ENCODE data around the gene HNRNPC.
"Not testable (repeated sequence)": the region's sequence is repeated elsewhere in the genome, so short reads cannot be mapped to it uniquely, and the experiment has no call there.

Gene HNRNPC

DNA sequence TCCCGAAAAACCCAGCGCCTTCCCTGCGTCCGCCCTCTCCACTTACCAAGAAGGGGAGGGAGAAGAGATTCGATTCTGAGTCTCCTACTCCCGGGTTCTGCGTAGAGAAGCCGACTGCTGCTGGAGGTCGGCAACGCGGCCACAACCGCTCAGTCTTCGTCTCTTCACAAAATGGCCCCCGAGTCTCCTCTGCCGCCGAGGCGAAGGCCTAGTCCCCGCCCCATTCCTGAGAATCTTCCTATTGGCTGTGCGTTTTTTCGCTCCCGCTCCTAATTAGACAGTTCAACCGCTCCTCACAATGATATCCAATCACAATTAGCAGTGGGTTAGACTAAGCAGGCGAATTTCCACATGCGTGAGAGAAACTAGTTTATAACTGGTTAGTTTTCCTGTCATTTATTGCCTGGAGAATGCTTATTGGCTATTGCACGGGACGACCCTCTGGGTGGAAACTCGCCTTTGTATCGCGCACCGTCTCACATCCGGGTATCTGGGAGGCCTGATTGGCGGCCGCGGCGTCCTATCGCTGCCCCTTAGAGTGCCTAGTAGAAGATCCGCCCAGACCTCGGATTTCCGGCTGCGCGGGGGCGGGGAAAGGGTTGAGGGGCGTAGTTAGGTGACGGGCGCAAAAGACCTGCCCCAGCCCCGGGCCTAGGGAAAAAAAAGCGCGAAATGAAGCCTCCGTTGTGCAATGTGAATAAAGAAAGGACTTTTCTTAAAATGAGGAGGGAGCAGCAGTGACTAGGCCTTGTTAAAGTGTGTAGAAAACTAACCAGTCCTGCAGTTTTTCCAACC, at the start of gene HNRNPC:
TSS of gene HNRNPC (minus strand) at position 191 of the 795 bp plus-strand sequence. CDS start 35,249 bp downstream, outside the sequence.
- peak; percentile 100 for DNase-seq

DNA sequence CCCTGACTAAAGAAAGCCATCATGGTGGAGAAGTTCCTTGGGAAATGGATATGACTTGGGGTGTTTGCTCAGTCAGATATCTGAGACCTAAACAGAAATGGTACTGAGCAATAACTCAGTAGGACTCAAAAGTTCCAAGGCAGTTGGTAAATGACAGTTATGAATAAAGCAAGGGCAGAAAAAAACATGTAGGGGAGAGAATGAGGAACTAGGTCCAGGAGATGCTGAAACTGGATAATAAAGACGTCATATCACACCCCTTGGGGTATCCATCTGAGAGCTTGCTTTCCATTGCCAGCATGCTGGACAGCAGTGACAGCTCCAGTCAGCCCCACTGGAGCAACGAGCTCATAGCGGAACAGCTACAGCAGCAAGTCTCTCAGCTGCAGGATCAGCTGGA, 48.2 kb upstream of the HNRNPC start:
- no peak for DNase-seq

DNA sequence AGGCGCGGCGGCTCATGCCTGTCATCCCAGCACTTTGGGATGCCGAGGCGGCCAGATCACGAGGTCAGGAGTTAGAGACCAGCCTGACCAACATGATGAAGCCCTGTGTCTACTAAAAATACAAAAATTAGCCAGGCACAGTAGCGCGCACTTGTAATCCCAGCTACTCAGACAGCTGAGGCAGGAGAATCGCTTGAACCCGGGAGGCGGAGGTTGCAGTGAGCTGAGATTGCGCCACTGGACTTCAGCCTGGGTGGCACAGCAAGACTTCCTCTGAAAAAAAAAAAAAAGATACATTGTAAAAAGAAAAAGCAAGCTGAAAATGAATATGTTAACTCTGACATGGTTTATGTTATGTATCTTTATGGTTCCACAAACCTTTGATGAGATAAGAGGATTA, 44.3 kb upstream of the HNRNPC start:
- no peak for DNase-seq

DNA sequence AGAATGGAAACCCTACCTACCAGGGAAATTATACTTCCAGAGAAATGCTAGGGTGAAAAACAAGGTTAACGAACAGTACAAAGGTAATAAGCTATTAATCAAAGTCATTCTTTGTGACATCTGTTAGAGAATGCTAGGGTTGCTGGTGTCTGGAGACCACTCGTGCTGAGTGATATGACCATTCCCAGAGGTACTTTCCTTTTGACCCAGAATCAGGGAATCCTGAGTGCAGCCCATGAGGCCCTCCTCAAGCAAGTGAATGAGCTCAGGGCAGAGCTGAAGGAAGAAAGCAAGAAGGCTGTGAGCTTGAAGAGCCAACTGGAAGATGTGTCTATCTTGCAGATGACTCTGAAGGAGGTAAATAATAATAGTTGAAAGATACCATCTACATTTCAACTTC, 42.4 kb upstream of the HNRNPC start:
- DNase-seq = no peak

DNA sequence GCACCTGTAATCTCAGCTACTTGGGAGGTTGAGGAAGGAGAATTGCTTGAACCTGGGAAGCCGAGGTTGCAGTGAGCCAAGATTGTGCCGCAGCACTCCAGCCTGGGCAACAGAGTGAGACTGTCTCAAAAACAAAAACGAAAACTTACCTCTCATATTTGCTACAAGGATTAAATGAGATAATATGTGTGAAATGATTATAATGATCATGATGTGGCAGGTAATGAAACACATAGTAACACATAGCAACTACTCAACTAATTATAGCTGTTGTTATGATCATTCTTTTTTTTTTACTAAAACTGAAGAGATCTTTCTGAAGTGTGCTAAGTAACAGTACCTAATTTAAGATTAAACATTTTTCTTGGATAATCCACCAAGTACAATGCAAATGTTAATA, 40.7 kb upstream of the HNRNPC start:
- DNase-seq = no peak

DNA sequence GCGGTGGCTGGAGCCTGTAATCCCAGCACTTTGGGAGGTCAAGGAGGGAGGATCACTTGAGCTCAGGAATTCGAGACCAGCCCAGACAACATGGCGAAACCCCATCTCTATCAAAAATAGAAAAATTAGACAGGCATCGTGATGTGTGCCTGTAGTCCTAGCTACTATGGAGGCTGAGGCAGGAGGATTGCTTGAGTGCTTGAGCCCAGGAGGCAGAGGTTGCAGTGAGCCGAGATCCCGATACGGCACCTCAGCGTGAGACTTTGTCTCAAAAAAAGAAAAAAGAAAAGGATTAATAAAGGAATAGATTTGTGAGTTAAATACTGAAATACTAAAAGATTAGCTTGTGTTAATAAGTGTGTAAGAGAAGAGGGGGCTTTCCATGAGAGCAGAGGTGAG, 40.0 kb upstream of the HNRNPC start:
- DNase-seq = no peak

DNA sequence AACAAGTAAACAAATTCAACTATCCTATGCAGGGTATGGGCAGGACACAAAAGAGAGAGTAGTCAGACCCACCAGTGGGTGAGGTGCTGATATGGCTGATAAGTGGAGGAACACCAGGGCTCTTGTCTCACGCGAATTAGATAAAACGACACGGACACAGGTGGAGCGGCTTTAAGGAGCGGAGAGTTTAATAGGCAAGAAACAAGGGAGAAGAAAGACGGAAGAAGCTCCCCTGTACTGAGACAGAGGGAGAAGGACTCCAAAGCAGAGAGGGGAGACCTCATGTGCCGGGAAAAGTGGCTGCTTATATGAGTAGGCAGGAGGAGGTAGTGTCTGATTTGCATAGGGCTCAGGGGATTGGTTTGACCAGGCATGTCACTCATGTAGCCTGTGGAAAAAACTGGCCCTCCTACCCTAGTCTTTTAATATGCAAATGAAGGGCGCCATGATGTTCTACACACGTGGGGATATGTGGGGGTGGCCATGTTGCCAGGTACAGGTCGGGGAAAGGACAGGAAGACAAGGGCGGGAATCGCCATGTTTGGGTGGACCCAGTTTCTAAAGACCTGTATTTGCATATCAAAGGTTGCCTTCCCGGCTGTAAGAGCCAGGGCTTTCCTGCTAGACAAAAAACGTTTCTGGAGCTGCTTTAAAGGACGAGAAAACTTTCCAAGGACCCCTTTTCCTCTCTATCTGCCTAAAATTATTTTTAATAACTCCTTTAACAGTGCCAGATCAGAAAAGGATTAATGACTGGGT, 39.4 kb upstream of the HNRNPC start:
- peak; percentile 95 for DNase-seq

DNA sequence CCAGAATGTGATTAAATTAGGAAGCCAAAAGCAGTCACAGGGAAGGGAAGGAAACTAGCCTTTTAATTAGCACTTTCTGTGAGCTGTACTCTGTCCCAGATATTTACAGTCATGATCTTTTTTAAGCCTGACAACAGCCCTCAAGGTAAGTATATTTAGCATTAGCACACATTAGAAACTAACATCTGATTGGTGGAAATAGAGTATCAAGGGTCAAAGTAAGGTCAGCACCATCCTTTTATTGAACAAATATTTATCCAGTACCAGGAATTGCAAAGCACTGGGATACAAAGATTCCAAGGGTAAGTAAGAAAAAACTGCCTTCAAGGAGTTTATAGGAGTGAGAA, 38.9 kb upstream of the HNRNPC start:
- no peak for DNase-seq

DNA sequence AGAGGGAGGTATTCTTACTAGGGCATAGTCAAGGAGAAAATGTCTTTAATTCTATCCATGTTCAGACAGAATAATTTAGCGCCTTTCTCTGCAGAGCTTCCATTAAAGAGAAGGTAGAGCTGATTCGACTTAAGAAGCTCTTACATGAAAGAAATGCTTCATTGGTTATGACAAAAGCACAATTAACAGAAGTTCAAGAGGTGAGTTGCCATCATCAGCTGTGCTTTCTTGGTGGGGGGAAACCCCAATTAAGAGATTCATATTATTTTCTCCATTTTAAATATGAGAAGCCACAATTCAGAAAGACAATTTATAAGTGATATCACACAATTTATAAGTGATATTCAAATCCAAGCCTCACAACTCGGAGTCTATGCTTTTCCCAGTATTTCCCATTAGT, 38.4 kb upstream of the HNRNPC start:
- no peak for DNase-seq

DNA sequence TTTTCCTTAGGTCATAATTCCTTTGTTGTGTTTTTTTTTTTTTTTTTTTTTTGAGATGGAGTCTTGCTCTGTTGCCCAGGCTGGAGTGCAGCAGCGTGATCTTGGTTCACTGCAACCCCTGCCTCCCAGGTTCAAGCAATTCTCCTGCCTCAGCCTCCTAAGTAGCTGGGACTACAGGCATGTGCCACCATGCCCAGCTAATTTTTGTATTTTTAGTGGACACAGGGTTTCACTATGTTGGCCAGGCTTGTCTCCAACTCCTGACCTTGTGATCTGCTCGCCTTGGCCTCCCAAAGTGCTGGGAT, 33.5 kb upstream of the HNRNPC start:
- DNase-seq = not testable (repeated sequence)

DNA sequence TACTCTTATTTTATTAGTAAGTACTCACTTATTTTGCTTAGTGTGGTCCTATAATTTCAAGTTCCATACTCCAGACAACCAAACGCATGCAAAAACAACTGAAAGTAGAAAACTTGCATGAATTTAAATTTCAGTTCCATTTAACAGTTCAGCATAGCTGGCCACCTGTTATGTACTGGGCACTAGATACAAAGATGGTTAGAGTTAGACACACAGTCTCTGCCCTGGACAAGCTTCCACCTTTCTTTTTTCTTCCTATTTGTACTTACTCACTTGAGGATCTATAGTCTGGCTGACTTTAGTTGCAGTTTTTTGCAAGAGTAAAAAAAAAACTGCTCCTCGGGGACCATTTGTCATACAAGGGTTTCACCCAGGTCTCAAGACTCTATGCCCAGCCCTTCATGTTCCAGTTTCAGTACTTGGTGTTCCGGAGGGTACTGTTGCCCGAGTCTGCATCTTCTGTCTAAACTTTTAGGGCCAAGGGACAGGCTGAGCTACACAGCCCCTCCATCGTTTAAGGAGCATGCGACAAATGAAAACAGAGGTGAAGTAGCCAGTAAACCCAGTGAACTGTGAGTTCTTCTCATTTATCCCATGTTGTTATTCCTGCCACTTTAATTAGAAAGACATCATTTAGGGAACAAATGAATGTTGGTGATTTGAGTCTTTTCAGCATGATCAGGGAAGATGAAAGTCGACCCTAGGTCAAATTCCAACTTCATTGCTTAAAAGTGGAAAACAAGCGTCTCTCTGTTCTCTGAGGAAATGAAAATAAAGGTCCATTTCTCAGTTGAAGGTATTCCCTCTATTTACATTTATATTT, 33.0 kb upstream of the HNRNPC start:
- DNase-seq = no peak

DNA sequence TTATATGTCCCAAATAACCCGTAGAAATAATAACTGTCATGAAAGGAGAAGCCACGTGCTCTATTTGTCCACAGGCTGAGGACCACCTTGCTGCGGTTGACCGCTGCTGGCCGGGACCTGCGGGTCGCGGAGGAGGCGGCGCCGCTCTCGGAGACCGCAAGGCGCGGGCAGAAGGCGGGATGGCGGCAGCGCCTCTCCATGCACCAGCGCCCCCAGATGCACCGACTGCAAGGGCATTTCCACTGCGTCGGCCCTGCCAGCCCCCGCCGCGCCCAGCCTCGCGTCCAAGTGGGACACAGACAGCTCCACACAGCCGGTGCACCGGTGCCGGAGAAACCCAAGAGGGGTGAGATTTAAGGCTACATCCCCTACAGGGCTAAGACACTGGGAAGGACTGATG, 31.6 kb upstream of the HNRNPC start:
- peak; percentile 44 for DNase-seq

DNA sequence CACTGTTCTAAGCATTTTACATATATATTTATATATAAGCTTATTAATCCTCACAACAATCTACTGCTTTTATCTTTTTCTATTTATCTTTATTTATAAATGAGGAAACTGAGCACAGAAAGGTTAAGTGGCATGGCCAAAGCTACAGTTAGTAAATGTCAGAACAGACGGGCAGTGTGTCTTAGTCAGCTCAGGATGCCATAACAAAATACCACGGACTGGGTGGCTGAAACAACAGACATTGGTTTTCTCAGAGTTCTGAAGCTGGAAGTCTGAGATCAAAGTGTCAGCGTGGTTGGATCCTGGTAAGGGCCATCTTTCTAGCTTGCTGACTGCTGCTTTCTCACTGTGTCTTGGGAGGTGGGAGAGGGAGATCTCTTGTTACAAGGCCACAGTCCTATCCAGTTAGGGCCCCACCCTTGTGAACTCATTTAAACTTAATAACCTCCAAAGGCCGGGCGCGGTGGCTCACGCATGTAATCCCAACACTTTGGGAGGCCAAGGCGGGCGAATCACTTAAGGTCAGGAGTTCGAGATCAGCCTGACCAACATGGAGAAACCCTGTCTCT, 30.4 kb upstream of the HNRNPC start:
- no peak for DNase-seq

DNA sequence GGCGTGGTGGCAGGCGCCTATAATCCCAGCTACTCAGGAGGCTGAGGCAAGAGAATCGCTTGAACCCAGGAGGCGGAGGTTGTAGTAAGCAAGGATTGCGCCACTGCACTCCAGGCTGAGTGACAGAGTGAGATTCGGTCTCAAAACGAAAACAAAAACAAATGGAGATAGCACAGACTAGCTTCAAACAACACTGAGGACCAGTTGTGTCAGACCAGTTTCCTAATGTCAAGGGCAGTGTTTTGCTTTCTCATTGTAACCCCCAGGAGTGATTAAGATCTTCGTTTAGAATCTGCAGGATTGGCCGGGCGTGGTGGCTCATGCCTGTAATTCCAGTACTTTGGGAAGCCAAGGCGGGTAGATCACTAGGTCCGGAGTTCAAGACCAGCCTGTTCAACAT, 29.1 kb upstream of the HNRNPC start:
- DNase-seq = no peak

DNA sequence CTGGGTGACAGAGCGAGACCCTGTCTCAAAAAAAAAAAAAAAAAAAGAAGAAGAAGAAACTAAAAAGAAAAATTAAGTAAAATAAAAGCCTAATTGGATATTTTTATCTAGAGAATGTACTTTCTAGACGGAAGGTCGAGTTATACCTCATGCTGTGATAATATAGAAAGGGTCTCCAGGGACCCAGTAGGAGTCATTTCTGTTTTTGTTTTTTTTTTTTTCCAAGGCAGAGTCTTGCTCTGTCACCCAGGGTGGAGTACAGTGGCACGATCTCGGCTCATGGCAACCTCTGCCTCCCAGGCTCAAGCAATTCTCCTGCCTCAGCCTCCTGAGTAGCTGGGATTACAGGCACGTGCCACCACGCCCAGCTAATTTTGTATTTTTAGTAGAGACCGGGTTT, 24.8 kb upstream of the HNRNPC start:
- not testable (repeated sequence) for DNase-seq

DNA sequence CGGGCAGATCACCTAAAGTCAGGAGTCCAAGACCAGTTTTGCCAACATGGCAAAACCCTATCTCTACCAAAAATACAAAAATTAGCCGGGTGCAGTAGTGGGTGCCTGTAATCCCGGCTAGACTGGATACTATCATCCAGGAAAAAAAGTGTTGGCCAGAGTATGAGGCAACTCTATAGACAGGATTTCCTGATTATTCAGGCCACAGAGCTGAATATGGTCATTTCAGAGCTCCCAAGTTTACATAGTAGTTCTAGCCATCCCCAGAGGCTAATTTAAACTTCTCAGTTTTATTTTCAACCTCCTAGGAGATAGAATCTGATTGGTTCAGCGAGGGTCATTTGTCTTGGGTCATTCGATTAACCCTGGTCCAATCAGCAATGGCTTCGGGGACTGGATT, 17.9 kb upstream of the HNRNPC start:
- DNase-seq = no peak

DNA sequence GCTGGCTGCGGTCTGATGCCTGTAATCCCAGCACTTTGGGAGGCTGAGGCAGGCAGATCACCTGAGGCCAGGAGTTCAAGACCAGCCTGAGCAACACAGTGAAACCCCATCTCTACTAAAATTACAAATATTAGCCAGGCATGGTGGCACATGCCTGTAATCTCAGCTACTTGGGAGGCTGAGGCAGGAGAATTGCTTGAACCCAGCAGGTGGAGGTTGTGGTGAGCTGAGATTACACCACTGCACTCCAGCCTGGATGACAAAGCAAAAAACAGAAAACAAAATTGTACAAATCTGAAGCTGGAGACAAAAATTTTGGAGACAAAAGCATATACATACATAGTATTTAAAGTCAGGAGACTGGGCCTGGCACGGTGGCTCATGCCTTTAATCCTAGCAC, 17.3 kb upstream of the HNRNPC start:
- not testable (repeated sequence) for DNase-seq

DNA sequence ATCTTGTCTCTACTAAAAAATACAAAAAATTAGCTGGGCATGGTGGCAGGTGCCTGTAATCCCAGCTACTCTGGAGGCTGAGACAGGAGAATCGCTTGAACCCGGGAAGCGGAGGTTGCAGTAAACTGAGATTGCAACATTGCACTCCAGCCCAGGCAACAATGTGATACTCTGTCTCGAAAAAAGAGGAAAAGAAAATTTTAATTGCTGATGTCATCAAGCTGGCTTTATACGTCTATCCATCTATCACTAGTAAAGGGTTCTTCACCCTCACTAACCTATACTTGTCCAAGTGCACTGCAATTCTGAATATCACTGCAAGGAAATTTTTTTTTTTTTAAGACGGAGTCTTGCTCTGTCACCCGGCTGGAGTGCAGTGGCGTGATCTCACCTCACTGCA, 12.7 kb upstream of the HNRNPC start:
- DNase-seq = not testable (repeated sequence)

DNA sequence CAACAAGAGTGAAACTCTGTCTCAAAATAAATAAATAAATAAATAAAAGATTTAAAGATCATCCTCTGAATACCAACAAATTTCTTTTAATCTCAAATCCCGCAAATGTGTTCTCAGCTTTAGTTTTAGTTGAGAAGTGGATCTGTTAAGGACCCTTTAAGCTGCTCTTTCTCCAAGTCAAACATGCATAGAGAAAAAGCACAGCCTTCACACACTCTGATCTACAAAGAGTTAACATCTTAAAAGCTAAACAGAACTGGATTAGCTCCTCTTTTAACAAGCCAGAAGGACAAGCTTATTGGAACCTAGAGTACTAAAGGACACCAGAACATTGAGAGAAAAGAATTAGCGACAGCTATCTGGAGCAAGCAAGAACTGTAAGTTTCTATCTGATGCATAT, 10.5 kb upstream of the HNRNPC start, which contains the start of gene RPGRIP1:
TSS of gene RPGRIP1 (plus strand) at position 301 of the 400 bp plus-strand sequence. CDS start 7,894 bp downstream, outside the sequence.
- no peak for DNase-seq

DNA sequence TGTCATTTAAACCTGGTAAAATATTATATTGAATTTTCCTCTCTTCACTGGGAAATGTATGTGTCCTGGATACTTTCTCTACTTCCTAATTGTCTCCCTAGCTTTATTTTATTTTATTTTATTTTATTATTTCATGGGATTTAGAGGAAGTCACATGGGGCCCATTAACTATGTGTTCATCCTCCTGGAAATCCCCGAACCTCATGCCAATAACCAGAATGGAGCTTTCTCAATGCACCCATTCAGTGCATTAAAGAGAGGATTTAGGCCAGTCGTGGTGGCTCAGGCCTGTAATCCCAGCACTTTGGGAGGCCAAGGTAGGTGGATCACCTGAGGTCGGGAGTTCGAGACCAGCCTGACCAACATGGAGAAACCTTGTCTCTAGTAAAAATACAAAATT, 9.4 kb upstream of the HNRNPC start:
- DNase-seq = no peak

DNA sequence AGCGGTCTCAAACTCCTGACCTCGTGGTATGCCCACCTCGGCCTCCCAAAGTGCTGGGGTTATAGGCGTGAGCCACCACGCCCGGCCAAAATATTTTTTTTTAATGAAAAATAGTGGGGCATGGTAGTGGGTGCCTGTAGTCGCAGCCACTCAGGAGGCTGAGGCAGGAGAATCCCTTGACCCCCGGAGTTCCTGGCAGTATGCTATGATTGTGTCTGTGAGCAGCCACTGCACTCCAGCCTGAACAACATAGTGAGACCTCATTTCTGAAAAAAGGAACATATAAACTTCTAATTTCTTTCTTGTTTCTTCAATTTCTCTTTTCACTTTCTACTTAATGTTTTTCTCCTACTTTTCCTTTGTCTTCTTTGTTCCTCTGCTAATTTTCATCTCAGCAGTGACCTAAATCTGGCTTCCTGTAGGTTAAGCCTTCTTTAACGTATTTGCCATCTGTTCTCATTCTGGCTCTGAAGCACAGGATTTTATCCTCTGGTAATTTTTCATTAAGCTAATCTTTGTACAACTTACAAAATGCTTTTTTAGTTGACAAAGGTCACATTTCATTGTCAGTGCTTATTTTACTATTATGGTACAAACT, 6.1 kb upstream of the HNRNPC start:
- no peak for DNase-seq

DNA sequence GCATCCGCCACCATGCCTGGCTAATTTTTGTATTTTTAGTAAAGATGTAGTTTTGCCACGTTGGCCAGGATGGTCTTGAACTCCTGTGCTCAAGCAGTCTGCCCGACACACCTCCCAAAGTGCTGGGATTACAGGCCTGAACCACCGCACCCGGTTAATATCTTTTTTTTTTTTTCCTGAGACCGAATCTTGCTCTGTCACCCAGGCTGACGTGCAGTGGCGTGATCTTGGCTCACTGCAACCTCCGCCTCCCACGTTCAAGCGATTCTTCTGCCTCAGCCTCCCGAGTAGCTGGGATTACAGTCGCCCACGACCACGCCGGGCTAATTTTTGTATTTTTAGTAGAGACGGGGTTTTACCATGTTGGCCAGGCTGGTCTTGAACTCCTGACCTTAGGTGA, 3.4 kb upstream of the HNRNPC start:
- DNase-seq = not testable (repeated sequence)

All from NCI-H1092 (cell line).